ENCODE results near the gene MYO15B.
"Not testable (repeated sequence)": the region's sequence is repeated elsewhere in the genome, so short reads cannot be mapped to it uniquely, and the experiment has no call there.

The MYO15B gene

DNA sequence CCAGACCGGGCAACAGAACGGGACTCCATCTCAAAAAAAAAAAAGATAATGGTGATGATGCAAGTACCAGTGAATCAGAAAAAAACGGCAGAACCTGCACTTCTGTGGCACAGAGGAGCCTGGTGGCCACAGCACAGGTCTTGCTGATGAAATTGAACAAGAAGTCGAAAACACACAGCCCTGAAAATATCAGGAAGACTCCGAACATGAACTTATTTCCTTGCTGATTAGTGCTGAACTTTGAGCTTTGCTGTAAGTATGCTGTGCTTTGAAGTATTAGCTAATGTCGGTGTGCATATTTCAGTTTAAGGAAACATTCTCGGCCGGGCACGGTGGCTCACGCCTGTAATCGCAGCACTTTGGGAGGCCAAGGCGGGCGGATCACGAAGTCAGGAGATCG is 10.9 kb upstream of the MYO15B start:
- DNase-seq = no peak

DNA sequence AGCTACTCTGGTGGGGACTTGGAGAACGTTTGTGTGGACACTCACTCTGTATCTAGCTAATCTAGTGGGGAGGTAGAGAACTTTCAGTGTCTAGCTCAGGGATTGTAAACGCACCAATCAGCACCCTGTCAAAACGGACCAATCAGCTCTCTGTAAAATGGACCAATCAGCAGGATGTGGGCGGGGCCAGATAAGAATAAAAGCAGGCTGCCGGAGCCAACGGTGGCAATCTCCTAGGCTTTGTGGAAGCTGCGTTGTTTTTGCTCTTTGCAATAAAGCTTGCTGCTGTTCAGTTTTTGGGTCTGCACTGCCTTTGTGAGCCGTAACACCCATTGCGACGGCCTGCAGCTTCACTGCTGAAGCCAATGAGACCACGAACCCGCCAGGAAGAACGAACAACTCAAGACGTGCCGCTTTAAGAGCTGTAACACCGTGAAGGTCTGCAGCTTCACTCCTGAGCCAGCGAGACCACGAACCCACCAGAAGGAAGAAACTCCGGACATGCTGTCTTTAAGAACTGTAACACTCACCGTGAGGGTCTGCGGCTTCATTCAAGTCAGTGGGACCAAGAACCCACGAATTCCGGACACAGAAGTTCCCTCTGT is 6.4 kb upstream of the MYO15B start:
- not testable (repeated sequence) for DNase-seq

DNA sequence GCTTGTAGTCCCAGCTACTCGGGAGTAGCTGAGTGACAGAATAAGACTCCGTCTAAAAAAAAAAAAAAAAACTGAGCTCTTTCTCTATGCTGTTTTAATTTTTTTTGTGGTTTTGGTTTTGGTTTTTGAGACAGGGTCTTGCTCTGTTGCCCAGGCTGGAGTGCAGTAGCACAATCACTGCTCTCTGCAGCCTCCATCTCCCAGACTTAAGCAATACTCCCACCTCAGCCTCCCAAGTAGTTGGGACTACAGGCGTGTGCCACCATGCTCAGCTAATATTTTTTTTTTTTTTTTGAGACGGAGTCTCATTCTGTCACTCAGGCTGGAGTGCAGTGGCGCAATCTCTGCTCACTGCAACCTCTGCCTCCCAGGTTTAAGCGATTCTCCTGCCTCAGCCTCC is 4.4 kb upstream of the MYO15B start:
- DNase-seq = not testable (repeated sequence)

DNA sequence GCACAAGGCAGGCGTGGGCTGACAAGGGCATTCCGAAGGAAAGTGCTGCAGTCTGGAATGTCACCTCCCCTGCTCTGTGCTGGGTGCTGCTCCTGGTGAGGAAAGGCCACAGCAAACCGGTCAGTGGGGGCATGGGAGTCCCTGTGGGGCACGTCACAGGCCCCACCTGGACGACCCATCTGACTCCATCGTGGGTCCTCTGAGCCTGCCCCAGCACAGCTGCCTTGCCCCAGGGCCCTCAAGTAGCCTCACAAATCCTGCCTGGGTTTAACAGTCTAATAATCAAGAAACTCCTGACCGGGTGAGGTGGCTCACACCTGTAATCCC is 2.8 kb upstream of the MYO15B start:
- no peak for DNase-seq

DNA sequence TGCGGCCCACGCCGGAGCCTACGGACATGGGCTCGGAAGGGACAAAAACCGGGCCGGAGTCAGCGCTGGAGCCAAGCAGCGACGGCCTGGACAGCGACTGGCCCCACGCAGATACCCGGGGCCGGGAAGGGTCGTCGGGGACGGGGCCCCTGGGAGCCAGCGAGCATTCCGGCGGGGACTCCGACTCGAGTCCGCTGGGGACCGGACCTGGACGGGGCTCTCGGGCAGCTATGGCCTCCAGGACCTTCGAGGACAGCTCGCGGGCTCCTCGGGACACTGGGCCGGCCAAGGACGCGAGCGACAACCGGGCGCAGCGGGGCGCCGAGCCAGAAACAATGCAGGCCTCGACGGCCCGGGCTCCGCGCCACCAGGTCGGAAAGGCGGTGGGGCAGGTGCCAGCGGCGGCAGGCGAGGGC is 1.0 kb downstream of the MYO15B start:
- DNase-seq = no peak

DNA sequence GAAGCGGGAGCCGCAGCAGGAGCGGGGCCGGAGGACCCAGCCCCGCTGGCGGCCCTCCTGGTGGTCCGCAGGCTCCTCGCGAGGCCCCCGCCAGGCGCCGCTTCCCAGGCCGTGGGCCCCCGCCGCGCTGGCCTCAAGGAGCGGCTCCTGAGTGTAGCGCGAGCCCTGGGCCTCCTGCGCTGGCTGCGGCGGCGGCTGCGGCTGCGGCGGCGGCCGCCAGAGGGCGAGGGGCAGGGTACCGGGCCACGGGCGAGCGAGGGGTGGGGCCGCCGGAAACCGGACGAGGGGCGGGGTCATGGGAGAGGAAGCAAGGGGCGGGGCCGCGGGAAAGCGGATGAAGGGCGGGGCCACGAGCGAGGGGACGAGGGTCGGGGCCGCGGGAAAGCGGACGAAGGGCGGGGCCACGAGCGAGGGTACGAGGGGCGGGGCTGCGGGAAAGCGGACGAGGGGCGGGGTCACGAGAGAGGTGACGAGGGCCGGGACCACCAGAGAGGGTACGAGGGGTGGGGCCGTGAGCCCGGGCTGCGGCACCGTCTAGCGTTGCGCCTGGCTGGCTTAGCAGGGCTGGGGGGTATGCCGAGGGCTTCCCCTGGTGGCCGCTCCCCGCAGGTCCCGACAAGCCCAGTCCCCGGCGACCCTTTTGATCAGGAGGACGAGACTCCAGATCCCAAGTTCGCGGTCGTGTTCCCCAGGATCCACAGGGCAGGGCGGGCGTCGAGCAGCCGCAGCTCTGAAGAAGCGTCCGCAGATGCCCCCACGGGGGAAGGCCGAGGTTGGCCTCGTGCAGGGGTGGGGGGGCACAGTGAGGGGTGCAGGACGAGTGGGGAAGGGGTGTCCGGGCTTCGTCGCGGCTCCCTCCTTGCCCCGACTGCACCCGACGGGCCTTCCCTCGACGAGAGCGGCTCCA is 1.7 kb downstream of the MYO15B start:
- DNase-seq = peak; percentile 47 to 96

DNA sequence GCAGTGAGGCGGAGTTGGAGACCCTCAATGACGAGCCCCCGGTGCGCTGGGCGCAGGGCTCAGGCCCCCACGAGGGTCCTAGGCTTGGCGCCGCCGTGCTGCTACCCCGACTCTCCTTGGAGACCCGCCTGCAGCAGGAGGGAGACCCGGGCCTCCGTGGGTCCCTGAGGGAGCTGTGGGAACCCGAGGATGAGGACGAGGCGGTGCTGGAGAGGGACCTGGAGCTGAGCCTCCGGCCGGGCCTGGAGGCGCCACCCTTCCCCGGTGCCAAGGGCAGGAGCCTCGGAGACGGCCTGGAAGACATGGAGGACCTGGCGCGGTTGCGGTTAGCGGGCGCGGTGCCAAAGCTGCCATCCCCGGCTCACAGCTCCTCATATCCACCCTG is 2.3 kb downstream of the MYO15B start:
- DNase-seq = peak in 1 of 2 experiments; percentile 31

DNA sequence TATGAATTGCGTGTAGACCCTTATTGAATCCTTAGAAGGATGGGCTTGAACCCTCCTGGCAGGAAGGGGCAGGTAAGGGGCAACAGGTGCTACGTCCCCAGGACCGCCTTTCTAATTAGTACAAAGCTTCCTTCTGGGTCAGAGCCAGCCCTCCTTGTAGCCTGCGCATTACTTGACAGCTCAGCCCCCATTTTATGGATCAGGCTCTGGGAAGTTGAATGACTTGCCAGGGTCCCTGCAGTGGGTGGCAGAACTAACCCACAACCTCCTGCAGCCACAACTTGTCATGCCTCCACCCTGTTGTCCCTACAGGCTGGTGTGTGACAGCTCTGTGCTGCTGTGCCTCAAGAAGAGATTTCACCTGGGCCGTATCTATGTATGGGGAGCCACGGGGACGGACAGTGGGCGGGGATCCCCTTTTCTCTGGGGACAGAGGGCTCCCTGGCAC is 2.7 kb downstream of the MYO15B start:
- DNase-seq = no peak

DNA sequence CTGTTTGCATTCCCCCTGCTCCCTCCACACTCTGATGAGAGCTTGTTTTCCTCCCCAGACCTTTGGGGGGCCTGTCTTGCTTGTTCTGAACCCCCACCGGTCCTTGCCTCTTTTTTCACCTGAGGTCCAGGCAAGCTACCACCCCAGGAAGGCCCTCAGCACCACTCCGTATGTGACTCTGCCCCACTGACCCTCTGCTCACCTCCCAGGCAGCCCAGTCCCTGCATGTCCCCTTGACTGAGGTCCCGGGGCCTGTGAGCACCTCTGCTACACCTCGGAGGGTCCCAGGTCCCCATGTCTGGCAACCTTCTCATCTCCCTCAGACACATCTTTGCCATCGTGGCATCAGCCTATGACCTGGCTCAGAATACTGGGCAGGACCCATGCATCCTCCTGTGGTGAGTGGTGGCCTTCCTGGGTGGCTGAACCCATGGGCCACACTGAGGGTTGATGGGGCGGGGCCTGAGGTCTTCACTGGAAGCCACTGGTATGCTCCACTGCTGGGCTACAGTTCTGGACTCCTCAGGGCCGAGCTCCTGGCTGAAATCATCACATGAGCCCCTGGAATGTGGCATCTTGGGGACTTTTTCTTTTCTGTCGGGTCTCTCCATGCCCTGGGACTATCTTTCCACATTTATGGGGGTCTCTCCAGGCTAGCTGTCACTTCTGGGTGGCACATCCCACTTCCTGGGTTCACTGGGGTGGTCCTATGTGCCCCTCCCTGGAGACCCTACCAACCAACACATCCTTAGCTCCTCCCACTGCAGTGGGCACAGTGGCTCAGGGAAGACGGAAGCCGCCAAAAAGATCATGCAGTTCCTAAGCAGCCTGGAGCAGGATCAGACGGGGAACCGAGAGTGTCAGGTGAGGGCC is 3.5 kb downstream of the MYO15B start:
- no peak for DNase-seq

DNA sequence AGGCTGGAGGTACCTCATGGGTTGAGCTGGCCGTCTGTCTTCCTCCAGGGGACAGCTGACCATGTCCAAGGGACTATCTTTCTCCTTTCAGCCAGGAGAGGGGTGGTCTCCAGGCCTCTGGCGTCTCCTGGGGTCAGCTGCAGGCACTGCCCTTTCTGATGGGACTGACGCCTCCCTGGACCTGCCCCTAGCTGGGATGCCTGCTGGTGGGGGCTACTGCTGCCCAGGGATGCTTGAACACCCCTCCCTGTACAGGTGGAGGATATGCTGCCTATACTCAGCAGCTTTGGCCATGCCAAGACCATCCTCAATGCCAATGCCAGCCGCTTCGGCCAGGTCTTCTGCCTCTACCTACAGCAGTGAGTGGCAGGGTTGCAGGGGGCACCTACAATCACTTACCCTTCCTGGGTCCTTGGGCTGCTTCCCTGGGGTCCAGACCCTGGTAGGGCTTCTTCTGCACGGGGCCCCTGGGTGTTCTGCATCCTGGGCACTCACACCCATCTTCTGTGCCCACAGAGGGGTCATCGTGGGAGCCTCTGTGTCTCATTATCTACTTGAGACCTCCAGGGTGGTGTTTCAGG is 4.2 kb downstream of the MYO15B start:
- no peak for DNase-seq

DNA sequence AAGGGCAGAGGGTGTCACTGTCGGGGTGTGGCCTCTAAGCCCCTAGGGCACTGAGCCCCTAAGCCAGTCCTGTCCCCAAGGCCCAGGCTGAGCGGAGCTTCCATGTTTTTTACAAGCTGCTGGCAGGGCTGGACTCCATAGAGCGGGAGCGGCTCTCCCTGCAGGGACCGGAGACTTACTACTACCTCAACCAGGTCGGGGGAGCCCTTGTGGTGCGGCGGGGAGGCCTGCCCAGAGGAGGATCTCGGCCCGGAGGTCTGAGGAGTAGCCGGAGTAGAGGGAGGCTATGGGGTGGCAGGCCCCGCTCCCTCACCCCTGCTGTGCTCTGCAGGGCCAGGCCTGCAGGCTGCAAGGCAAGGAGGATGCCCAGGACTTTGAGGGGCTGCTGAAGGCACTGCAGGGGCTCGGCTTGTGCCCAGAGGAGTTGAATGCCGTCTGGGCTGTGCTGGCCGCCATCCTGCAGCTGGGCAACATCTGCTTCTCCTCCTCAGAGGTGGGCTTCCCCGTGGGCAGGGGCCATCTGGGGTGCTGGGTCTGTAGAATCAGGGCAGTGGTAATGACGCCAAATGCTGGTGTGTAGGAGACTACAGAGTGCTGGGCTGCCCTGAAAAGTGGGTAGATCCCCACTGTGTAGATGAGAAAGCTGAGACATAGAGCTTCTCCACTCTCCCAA is 4.9 kb downstream of the MYO15B start:
- no peak for DNase-seq

DNA sequence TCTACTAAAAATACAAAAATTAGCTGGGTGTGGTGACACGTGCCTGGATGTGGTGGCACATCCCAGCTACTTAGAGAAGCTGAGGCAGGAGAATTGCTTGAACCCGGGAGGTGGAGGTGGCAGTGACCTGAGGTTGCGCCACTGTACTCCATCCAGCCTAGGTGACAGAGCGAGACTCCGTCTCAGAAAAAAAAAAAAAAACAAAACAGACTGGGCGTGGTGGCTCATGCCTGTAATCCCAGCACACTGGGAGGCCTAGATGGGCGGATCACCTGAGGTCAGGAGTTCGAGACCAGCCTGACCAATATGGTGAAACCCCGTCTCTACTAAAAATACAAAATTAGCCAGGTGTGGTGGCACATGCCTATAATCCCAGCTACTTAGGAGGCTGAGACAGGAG is 5.8 kb downstream of the MYO15B start:
- not testable (repeated sequence) for DNase-seq

DNA sequence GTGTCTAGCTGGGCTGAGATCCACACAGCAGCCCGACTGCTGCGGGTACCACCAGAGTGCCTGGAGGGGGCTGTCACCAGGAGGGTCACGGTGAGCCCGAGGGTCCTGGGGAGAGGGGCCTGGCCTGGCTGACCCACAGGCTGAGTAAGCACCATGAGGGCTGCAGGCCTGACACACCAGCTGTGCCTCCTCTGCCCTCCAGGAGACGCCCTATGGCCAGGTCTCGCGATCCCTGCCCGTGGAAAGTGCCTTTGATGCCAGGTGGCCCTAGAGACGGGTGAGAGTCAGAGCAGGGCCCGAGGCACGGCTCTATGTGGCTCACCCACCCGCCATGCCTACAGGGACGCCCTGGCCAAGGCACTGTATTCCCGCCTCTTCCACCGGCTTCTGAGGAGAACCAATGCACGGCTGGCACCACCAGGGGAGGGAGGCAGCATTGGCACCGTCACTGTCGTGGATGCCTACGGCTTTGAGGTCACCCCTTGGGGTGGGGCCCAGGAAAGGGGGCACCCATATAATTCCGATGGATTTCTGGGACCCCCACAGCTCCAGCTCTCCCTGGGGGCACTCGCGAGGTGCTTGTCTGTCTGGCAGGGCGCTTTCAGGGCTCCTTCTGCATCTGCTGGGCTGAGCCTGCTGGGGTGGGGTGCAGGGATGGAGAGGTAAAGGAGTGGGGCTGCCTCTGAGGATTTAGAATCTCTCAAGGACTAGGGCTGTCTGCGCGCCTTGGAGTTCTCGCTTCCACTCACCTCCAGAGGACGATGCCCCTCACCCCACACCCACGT is 7.1 kb downstream of the MYO15B start:
- peak; percentile 17 to 57 for DNase-seq

DNA sequence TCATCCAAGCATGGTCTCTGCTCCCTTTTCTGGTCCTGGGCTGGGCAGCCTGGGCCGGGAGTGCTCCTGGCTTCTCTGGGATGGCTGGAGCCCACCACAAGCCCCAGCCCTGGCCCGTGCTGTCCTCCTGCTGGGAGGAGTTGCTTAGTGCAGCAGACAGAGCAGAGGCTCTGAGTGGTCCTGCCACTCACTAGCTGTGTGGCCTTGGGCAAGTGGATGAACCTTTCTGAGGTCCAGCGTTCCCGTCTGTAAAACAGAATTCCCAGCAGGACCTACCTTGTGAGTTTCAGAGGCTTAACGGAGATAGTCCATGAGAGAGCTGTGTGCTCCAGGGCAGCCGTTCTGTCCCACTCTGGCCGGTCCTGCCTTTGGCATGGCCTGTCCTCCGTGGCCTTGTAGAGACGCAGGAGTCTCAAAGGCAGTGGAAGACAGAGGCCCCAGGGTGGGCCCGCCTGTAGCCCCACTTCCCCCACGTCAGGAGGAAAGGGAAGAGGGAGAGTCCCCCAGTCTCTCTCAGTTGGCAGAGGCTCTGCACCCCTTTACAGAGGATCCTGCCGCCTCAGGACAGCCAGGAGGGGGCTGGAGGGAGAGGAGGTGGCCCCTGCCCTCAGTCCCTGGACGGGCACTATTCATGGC is 7.8 kb downstream of the MYO15B start:
- no peak for DNase-seq

DNA sequence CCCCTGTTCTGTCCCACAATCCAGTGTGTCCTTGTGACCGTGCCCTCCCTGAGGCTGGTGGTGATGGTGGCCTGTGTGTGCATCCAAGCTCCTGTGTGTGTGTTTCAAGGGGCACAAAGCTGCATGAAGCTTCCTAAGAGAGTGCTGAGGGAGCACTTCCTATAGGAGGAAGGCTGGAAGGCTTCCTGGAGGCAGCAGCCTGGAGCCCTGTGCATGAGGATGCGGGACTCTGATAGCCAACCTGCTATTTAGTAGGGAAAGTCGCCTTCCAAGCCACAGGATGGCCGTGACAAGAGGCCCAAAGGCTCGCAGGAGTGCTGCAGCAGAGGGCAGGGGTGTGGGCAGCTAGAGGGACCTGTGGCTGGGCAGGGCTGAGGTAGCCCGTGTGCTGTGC is 8.3 kb downstream of the MYO15B start:
- DNase-seq = no peak

DNA sequence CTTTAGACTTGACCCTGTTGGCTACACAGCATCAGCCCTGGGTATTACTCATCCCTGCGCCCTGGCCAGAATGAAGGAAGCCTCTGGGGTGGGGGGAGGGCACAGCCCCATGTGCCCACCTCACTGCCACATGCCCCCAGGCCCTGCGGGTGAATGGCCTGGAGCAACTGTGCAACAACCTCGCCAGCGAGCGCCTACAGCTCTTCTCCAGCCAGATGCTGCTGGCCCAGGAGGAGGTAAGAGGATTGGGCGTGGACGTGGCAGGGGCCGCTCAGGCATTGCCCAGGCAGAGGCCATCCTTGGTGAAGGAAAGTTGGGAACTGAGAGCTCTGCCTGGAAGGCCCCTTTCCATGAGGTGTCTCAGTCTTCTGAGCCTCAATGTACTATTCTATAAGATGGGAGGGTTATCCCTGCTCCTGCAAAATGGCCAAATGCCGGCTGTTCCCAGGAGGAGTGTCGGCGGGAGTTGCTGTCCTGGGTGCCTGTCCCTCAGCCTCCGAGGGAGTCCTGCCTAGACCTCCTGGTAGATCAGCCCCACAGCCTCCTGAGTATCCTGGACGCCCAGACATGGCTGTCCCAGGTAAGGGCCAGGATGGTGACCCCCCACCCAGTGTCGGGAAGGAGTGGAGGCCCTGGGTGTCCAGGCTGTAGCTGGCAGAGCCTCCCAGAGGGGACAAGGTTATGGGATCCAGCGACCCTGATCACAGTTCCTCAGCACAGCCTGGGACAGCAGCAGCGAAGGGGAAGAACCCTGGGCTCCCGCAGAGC is 8.9 kb downstream of the MYO15B start:
- DNase-seq = no peak

DNA sequence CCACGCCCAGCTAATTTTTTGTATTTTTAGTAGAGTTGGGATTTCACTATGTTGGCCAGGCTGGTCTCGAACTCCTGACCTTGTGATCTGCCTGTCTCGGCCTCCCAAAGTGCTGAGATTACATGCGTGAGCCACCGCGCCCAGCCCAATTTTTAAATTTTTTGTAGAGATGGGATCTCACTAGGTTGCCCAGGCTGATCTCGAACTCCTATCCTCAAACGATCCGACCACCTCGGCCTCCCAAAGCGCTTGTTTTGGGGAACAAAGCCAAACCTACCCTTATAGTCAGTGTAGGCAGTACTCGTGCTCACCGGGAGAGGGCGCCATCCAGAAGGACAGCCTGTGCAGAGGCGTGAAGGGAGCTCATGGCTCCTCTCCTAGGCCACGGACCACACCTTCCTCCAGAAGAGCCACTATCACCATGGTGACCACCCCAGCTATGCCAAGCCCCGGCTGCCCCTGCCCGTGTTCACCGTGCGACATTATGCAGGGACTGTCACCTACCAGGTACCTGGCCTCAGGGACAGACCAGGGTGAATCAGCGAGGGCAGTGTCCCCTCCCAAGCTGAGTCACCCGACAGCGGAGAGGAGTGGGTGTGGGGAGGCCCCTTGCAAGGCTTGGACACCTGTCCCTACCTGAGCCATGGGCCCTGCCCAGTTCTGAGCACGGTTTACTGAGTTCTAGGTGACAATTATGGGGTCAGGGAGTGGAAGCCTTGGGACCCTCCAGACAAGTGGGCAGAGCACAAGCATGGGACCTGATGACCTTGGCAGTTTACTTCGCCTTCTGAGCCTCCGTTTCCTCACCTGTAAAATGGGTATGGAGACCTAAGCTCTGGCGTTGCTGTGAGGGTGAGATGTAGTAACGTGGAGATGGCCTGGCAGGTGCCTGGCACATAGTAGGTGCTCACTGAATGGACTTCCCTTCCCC is 13.7 kb downstream of the MYO15B start:
- DNase-seq = peak; percentile 55 to 73

DNA sequence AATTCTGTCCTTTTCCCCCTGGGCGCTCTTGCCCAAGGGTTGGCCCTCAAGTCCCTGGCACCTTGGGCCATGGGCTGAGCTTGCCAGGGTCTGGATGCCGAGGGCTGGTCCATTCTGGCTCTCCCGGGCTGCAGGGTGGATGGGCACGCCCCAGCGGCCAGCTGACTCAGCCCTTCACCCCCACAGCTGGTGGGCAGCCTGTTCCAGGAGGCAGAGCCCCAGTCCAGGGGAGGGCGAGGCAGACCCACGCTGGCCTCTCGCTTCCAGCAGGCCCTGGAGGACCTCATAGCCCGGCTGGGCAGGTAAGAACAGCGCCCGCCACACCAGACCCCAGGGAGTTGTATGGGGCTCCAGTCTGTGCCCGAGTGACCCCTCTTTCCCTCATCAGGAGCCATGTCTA is 15.0 kb downstream of the MYO15B start:
- DNase-seq = no peak

DNA sequence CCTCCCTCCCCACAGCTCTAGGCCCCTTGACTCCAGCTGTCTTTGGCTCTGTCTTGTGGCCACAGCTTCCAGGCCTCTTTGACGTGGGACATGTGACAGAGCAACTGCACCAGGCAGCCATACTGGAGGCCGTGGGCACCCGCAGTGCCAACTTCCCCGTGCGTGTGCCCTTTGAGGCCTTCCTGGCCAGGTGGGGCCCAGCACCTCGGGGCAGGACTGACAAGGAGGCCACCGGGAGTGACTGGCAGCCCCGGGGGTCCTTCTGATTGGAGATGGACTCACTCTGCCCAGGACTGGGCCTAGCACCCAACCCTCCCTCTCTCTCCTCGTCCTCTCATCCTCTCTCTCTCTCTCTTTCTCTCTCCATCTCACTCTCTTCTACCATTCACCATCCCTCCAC is 15.5 kb downstream of the MYO15B start:
- no peak for DNase-seq
